ENCODE results near the gene DHX15.

The DHX15 gene

GRCh38 chr4:24584211-24584850 lies at the start of gene DHX15:
Gene DHX15, minus strand, starts transcription at chr4:24584554. Its CDS starts 161 bp downstream, at chr4:24584393.
- peak; percentile 80 for DNase-seq

DNA sequence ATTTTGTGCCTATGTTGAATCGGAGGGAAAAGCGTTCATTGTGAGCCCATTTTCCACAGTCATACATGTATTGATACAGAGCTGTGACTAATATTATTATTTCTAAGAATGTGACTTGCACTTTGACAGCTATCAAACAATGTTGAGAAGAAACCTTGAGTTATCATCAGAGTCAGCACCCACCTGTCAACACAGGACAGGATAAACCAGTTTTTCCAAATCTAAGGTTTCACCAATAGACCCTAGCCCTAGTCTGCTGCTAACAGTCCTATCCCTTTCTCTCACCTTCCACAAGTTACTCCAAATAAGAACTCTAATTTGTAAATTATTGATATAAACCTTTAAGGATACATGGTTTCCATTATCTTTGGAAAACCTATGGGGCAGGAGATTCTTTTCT lies 47.7 kb upstream of the DHX15 start:
- DNase-seq = no peak

GRCh38 chr4:24630937-24631336 lies 46.6 kb upstream of the DHX15 start:
- DNase-seq = no peak

DNA sequence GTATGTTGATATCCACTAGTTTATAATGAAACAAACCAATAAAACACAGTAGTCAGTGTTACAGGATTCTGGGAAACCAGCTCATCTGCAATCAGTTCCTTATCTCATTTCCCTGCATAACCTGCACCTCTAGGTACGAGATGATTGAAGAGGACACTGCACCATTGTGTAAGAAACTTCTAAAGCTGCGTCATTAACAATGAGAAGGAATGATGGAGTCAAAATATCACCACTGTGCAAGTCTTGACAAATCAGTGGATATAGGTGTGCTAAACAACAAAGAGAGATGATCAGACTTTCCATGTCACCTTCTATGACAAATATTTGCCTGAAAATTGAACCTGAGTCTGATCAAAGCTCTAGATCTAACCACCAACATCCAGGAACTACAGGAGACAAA lies 40.7 kb upstream of the DHX15 start:
- no peak for DNase-seq

DNA sequence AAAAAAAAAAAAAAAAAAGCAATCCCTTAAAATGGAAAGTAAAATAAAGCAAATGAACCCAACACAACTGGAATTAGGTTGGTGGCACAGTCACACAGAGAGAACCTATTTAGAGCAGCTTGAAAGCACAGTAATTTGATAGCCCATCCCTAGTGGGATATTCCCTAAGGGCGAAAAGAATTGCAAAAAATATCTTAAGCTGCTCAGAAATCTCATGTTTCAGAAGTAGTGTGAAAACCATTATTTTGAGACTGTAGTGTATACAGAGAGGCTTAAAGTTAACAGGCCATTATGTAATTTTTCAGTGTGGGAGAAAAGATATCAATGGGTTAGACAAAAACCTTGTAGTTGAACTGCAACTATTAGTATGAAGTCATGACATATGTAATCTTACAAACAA lies 40.0 kb upstream of the DHX15 start:
- DNase-seq = no peak

- DNase-seq = no peak
These were observed 37.9 kb upstream of the DHX15 start for GRCh38 chr4:24622146-24622834.

GRCh38 chr4:24615977-24616376 lies 31.6 kb upstream of the DHX15 start:
- no peak for DNase-seq

- no peak for DNase-seq
These were observed 30.5 kb upstream of the DHX15 start for GRCh38 chr4:24614881-24615280.

GRCh38 chr4:24613502-24613901 lies 29.1 kb upstream of the DHX15 start:
- DNase-seq = no peak

- no peak for DNase-seq
These were observed 27.2 kb upstream of the DHX15 start for GRCh38 chr4:24611575-24611974.

- DNase-seq = no peak
These were observed 23.0 kb upstream of the DHX15 start for GRCh38 chr4:24607334-24607733.

DNA sequence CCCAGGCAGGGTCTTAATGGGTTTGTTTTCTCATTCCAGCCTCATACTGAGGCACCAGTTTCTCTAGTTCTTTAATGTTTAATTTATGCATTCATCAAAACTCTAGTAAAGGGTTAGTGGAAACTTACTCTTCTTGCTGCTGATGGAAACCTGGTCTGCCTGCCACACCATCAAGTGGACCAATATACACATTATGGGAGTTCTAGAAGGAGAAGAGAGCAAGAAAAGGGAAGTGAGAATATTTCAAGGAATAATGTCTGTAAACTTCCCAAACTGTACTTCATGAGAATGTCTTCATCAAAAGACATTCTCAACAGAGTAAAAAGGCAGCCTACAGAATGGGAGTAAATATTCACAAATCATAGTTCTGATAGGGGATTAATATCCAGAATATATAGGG lies 20.9 kb upstream of the DHX15 start:
- no peak for DNase-seq

- DNase-seq = no peak
These were observed 20.3 kb upstream of the DHX15 start for GRCh38 chr4:24604558-24605214.

GRCh38 chr4:24603343-24603742 lies 19.0 kb upstream of the DHX15 start:
- DNase-seq = no peak

- no peak for DNase-seq
These were observed 16.8 kb upstream of the DHX15 start for GRCh38 chr4:24601121-24601520.

DNA sequence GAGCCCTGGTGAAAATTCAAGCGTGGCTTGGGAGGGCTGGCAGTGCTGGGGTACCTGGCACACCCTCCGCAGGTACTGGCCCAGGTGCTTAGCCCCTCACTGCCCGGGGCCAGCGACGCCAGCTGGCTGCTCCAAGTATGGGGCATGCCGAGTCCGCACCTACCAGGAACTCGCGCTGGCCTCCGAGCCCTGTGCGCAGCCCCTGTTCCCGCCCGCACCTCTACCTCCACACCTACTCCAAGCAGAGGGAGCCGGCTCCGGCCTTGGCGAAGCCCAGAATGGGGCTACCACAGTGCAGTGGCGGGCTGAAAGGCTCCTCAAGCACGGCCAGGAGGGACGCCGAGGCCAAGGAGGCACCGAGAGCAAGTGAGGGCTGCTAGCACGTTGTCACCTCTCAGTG lies 14.9 kb upstream of the DHX15 start:
- no peak for DNase-seq

DNA sequence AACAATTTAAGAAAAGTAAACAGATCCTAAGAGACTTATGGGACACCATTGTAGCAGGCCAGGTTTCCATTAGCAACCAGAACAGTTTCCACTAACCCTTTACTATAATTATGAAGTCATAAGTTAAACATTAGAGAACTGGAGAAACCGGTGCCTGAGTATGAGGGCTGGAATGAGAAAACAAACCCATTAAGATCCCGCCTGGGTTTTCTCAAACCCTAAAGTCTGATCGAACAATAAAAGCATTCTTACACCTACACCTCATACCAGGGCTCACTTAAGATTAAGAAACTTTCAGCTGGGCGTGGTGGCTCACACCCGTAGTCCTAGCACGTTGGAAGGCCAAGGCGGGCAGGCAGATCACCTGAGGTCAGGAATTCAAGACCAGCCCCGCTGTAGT lies 13.7 kb upstream of the DHX15 start:
- DNase-seq = no peak

DNA sequence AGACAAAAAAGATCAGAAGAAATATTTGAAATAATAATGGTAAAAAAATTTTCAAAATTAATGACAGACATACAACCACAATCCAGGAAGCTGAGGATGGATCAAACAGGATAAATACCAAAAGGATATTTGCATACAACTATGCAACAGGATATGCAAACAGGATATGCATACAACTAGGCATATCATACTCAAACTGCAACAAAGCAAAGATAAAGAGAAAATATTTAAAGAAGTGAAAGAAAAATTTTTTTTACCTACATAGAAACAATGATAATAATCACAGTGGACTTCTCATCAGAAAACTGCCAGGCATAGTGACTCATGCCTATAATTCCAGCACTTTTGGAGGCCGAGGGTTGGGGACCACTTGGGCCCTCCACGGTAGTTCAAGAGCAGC lies 11.3 kb upstream of the DHX15 start:
- no peak for DNase-seq

- DNase-seq = no peak
These were observed 10.5 kb upstream of the DHX15 start for GRCh38 chr4:24594887-24595286.

DNA sequence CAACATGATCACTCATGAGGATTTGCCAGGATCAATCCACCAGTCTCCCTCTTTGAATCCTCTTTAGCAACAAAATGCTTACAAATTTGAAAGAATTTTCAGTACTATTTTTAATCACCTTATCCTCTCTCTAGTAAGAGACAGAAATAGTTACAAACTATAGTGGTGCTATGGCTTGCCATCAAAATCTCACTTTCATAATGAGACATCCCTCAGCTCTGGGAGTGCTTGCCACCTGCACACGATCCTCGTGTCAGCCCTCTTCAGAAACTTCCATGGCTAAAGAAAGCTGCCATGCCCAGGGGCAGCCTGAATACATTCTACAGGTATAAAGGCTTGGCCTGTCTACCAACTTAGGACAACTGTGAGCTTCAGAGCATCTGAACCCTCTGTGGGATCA lies 5.1 kb upstream of the DHX15 start:
- no peak for DNase-seq

DNA sequence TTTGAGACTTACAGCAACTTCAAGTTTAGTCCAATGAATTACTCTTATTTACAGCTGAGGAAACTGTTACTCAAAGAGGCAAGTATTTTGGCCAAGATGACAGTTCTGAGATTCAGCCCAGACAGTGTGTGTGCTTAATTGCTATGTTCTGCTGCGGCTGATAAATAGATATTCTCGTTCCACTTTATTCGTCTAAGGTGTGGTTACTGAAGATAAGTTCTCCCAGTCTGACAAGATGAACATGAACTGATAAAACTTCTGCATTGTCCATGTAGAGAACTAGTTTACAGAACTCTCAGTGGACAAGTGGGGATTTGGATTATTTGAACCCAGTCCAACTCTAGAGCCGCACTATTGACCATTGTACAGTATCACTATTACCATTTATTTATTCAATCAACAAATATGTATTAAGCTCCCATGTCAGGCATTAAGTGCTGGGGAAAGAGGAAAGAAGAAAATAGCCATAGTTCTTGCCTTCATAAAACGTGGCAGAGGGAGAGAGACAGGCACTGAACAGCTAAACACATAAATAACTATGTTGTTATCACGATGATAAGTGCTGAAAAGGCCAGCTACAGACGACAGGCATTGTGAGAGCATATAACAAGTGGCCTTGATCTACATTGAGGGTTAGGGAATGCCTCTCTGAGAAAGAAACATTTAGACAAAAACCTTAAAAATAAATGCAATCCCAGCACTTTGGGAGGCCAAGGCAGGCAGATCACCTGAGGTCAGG lies 4.0 kb upstream of the DHX15 start:
- DNase-seq = no peak

- peak; percentile 58 for DNase-seq
These were observed 723 bp downstream of the DHX15 start for GRCh38 chr4:24583451-24584210.
